Natural killer cell treated with Interleukin-12 subunit alpha and Interleukin-12 subunit beta and Interleukin-15 and Interleukin-18, amount 100 ng/mL, for 72 hours (primary cell): ENCODE measurements around the gene VPS50. TPM values are rescaled to one million over a fixed set of nuclear protein-coding genes. Genes with fewer than 3 reads are reported as not detected.

ENCODE experiments used
- ATAC-seq, 2 donors: fragments of 150-1000 bp; cut with Tn5 transposase in 1 of 2; sonication (Bioruptor Pico), chemical (Tn5 transposase) in 1 of 2; 2 replicates each; pipeline ENCODE4 v1.10.0; 2021
- DNase-seq: peaks from one replicate; pipeline ENCODE4 v3.0.0; 2022; ENCODE audit warnings: low spot score
- H3K27ac Mint-ChIP-seq, 2 donors: 1 replicate in 1 of 2; 2 replicates in 1 of 2; pipeline ENCODE4 v1.8.0; 2022; ENCODE audit warnings: mixed read lengths in 2 of 2, mild to moderate bottlenecking in 1 of 2, moderate library complexity in 1 of 2
- H3K27me3 Mint-ChIP-seq, 2 donors: 1 replicate in 1 of 2; 2 replicates in 1 of 2; pipeline ENCODE4 v1.8.0; 2022; ENCODE audit warnings: mixed read lengths in 2 of 2
- H3K36me3 Mint-ChIP-seq: one replicate; pipeline ENCODE4 v1.8.0; 2022; ENCODE audit warnings: mixed read lengths
- H3K4me1 Mint-ChIP-seq, 2 donors: 1 replicate in 1 of 2; 2 replicates in 1 of 2; pipeline ENCODE4 v1.8.0; 2022; ENCODE audit warnings: low read depth in 2 of 2, mixed read lengths in 2 of 2, mild to moderate bottlenecking in 1 of 2
- H3K4me3 Mint-ChIP-seq: one replicate; pipeline ENCODE4 v1.8.0; 2022; ENCODE audit warnings: mixed read lengths
- H3K9me3 Mint-ChIP-seq: 2 replicates; pipeline ENCODE4 v1.8.0; 2022; ENCODE audit warnings: mixed read lengths
- total RNA-seq, 2 donors: library from RNA; stranded (reverse); gene quantifications; one replicate each; pipeline ENCODE4 v1.2.3, GENCODE V29; 2022

The VPS50 gene
- total RNA-seq, 2 donors from 2014 or later = 19.2 to 30.9 TPM

DNA sequence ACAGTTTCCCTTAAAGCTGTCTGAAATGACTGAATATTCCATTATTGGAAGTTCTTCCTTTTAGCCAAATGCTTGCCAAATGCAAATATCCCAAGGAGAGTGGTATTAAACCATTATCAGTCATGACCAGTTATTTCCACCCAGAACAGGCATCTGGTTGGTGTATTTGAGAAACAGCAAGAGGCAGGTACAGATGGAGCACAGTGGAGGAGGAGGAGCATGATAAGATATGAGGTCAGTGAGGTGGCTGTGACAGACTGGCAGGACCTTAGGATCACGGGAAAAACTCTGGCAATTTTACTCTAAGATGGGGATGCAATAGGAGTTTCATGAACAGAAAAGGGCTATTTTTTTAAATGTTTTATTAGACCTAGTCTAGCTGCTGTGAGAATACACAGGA, 12.3 kb upstream of the VPS50 start:
- H3K27ac Mint-ChIP-seq = no peak overlapping the region
- DNase-seq = no peak
- H3K27me3 Mint-ChIP-seq = peaks cover 8 to 19% of the 10 kb centered on the region in 2 donors
- no peak overlapping the region for H3K4me3 Mint-ChIP-seq
- H3K4me1 Mint-ChIP-seq = no peaks in the 10 kb centered on the region
- no peaks in the 10 kb centered on the region for H3K36me3 Mint-ChIP-seq
- no peak for ATAC-seq
- no peaks in the 10 kb centered on the region for H3K9me3 Mint-ChIP-seq

- ATAC-seq (no peak), DNase-seq (no peak)
- H3K36me3 Mint-ChIP-seq = no peaks in the 10 kb centered on the region
- H3K9me3 Mint-ChIP-seq = no peaks in the 10 kb centered on the region
- no peak within 1 kb of the TSS for H3K4me3 Mint-ChIP-seq
- peaks cover 0 to 5% of the 10 kb centered on the region in 2 donors for H3K4me1 Mint-ChIP-seq
- H3K27ac Mint-ChIP-seq = no peak within 1 kb of the TSS
- peaks cover 0 to 5% of the 10 kb centered on the region in 2 donors for H3K27me3 Mint-ChIP-seq
These were observed 5.9 kb upstream of the VPS50 start, which contains the start of gene HEPACAM2 for GRCh38 chr7:93226310-93226709. TSS of gene HEPACAM2 (minus strand) at chr7:93226469.

- Mint-ChIP-seq H3K27ac (no peak overlapping the region), H3K4me3 (no peak overlapping the region), H3K36me3 (no peaks in the 10 kb centered on the region), H3K9me3 (no peaks in the 10 kb centered on the region), H3K27me3 (peaks cover 0 to 5% of the 10 kb centered on the region in 2 donors), H3K4me1 (peaks cover 6 to 17% of the 10 kb centered on the region in 2 donors)
- peak; percentile 70 for DNase-seq
- ATAC-seq = no peak
These were observed 3.9 kb upstream of the VPS50 start for GRCh38 chr7:93228302-93228701.

DNA sequence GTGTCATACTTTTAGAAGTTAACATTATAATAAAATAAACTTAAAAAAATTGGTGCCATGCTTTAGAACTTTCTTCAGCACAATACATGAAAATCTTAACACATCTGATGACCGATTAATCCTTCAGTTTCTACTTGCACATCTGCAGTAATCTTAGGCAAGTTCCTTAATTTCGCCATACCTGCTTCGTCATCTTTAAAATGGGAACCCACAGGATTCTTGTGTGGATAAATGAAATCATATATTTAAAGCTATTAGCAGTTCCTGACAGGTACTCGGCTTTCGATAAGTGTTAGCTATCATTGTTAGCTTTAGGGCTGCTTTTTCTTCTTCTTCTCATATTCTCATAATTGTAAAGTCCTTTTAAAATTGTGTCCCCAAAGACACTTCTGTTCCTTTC, 907 bp upstream of the VPS50 start:
- DNase-seq (no peak), ATAC-seq (no peak)
- Mint-ChIP-seq H3K9me3 (no peaks in the 10 kb centered on the region), H3K27ac (peak overlapping the region; percentile 90 to 98), H3K27me3 (peaks cover 0 to 3% of the 10 kb centered on the region in 2 donors), H3K4me3 (peak overlapping the region; percentile 99), H3K4me1 (peaks cover 6 to 17% of the 10 kb centered on the region in 2 donors), H3K36me3 (no peaks in the 10 kb centered on the region)

DNA sequence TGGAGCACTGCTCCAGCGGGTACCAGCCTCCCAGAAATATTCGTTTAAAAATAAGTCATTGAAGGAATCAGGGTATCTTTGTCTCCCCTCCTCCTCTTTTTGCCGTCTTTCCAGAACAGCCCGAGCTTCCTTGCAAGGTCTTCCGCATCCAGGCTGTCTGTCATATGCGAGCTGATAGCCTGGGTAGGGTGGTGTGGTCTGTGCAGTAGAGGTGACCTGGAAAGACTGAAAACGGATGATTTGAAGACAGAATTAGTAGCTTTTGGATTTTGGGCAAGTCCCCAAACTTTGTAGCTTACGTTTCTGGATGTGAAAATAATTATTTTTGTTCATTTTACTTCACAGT, 480 bp downstream of the VPS50 start:
- Mint-ChIP-seq H3K36me3 (no peaks in the 10 kb centered on the region), H3K27ac (peak overlapping the region; percentile 90 to 98), H3K27me3 (no peaks in the 10 kb centered on the region), H3K4me1 (peaks cover 6 to 17% of the 10 kb centered on the region in 2 donors), H3K9me3 (no peaks in the 10 kb centered on the region), H3K4me3 (peak overlapping the region; percentile 99)
- DNase-seq = no peak
- ATAC-seq = no peak

DNA sequence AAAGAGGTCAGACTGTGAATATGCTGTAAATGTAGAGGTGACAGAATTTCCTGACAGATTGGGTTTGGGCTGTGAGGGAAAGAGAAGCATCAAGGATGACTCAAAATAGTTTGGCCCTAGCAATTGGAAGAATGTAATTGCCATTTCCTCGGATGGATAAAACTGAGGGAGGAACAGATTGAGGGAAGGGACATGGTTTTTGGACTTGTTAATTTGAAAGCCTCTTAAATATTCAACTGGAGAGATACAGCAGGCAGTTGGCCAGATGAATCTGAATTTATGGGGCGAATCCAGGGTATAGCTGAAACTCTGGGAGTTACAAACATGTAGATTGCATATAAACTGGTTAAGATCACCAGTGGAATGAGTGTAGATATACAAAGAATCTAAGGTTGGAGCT, 3.4 kb downstream of the VPS50 start:
- H3K27me3 Mint-ChIP-seq = no peaks in the 10 kb centered on the region
- H3K9me3 Mint-ChIP-seq = no peaks in the 10 kb centered on the region
- H3K36me3 Mint-ChIP-seq = no peaks in the 10 kb centered on the region
- no peak overlapping the region for H3K4me3 Mint-ChIP-seq
- DNase-seq (no peak), ATAC-seq (no peak)
- H3K4me1 Mint-ChIP-seq = peaks cover 9 to 19% of the 10 kb centered on the region in 2 donors
- H3K27ac Mint-ChIP-seq = no peak overlapping the region

DNA sequence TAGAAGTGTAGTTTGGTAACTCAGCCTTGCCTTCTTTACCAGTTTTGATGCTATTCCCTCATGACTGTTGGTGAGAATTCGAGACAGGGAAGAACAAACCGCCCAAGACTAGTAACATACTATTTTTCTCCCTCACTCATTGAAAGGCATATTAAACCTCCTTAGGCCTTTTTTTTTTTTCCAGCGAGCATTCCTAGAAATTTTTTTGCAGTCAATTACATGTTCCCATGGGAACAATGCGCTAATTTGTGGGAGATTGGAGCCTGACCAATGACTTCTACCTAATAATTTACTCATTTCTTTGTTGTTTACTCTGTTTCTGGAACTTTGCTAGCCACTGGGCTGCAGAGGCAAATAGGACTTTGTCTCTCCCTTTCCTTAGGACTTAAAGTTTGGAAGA, 6.0 kb downstream of the VPS50 start:
- H3K36me3 Mint-ChIP-seq = no peaks in the 10 kb centered on the region
- H3K4me1 Mint-ChIP-seq = peaks cover 2 to 8% of the 10 kb centered on the region in 2 donors
- ATAC-seq = no peak
- no peaks in the 10 kb centered on the region for H3K27me3 Mint-ChIP-seq
- no peak for DNase-seq
- H3K9me3 Mint-ChIP-seq = no peaks in the 10 kb centered on the region
- no peak overlapping the region for H3K27ac Mint-ChIP-seq
- no peak overlapping the region for H3K4me3 Mint-ChIP-seq

- H3K27ac Mint-ChIP-seq = no peak overlapping the region
- ATAC-seq = no peak
- H3K4me1 Mint-ChIP-seq = peaks cover 2 to 8% of the 10 kb centered on the region in 2 donors
- no peak for DNase-seq
- H3K9me3 Mint-ChIP-seq = no peaks in the 10 kb centered on the region
- no peak overlapping the region for H3K4me3 Mint-ChIP-seq
- H3K27me3 Mint-ChIP-seq = no peaks in the 10 kb centered on the region
- H3K36me3 Mint-ChIP-seq = no peaks in the 10 kb centered on the region
These were observed 6.6 kb downstream of the VPS50 start for GRCh38 chr7:93238748-93239147.

- no peak overlapping the region for H3K4me3 Mint-ChIP-seq
- H3K4me1 Mint-ChIP-seq = peaks cover 2 to 11% of the 10 kb centered on the region in 2 donors
- DNase-seq = no peak
- no peaks in the 10 kb centered on the region for H3K9me3 Mint-ChIP-seq
- no peaks in the 10 kb centered on the region for H3K36me3 Mint-ChIP-seq
- H3K27ac Mint-ChIP-seq = no peak overlapping the region
- H3K27me3 Mint-ChIP-seq = no peaks in the 10 kb centered on the region
- ATAC-seq = no peak
These were observed 7.7 kb downstream of the VPS50 start for GRCh38 chr7:93239824-93240223.

- H3K27me3 Mint-ChIP-seq = no peaks in the 10 kb centered on the region
These were observed 9.9 kb downstream of the VPS50 start for GRCh38 chr7:93242106-93242505.

DNA sequence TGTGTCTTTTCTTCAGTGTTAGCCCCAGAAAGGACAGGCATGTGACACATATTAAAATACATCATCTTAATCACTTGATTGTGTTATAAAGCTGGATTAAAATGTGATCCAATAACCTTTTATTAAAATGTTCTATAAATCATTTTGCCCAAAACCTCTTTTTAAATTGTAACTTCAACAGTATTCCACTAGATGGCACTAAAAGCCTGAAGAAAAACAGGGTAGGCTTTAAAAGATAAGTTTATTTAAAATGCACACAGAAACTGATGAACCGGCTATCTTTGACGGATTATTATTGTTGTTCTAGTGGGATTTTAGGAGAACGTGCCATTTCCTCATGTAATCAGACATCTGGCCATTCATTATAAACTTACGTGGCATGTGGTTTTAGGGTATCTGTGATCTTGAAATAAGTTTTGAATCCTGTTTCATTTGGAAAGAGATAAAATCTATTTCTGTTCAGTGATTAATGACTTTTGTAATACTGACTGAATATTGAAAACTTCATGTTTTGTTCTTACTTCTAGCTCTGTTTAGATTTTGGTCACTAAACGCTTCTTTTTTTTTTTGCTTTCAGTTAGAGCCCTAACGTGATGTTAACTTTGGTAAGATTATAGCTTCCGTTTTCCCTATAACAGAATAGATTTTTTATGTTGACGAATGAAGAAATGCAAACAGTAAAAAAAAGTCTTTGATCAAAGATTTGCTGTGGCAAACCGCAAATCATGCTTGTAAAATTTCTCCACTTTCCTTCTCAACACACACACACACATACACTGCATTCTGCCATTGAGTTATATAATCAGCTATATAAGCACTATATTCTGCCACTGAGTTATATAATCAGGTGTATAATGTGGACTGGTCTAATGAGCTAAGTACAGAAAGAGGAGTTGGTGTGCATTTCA, 13.6 kb downstream of the VPS50 start:
- H3K4me3 Mint-ChIP-seq = peak overlapping the region; percentile 34
- H3K27me3 Mint-ChIP-seq = no peaks in the 10 kb centered on the region
- peaks cover 0 to 8% of the 10 kb centered on the region in 2 donors for H3K4me1 Mint-ChIP-seq
- H3K36me3 Mint-ChIP-seq = no peaks in the 10 kb centered on the region
- ATAC-seq (no peak), DNase-seq (no peak)
- H3K27ac Mint-ChIP-seq = no peak overlapping the region
- H3K9me3 Mint-ChIP-seq = no peaks in the 10 kb centered on the region

More at GRCh38 chr7:93242106-93242505, 9.9 kb downstream of the VPS50 start:
- DNase-seq (no peak), ATAC-seq (no peak)
- H3K36me3 Mint-ChIP-seq = no peaks in the 10 kb centered on the region
- H3K27ac Mint-ChIP-seq = no peak overlapping the region
- H3K4me3 Mint-ChIP-seq = no peak overlapping the region
- peaks cover 2 to 16% of the 10 kb centered on the region in 2 donors for H3K4me1 Mint-ChIP-seq
- no peaks in the 10 kb centered on the region for H3K9me3 Mint-ChIP-seq

DNA sequence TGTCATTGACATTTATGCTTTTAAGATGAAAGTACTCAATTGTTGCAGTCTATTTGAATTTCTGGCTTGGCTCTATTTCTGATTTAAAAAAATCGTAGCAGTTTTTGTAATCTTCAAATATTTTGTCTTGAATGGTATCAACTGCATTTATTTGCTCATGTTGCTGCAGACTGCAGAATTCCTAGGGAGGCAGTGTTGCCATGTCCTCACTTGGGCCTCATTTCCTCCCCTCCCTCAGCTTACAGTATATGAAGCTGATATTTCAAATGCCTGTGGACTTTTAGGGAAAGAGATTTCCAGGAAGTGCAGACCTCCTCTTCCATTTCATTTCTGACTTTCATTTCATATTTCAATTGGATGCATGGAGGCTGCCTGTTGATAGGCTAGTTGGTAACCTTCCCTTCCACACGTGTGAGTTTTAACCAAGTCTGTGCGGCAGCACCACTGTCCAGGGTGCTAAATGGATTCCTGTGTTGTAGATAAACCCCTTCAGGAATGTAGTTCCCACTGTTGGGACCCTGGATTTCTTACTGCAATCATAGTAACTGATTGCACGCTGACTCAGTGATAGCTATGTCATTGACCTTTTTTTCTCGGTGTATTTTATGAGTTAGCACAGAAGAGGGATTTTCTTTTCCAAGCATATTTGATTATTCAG, 17.5 kb downstream of the VPS50 start:
- Mint-ChIP-seq H3K9me3 (no peaks in the 10 kb centered on the region), H3K4me1 (peaks cover under 1 to 7% of the 10 kb centered on the region in 2 donors), H3K36me3 (no peaks in the 10 kb centered on the region), H3K27ac (no peak overlapping the region), H3K27me3 (no peaks in the 10 kb centered on the region), H3K4me3 (no peak overlapping the region)
- no peak for DNase-seq
- ATAC-seq = no peak

GRCh38 chr7:93258661-93259060, 26.5 kb downstream of the VPS50 start:
- H3K4me1 Mint-ChIP-seq = peaks cover 0 to 3% of the 10 kb centered on the region in 2 donors

GRCh38 chr7:93262535-93262934, 30.4 kb downstream of the VPS50 start:
- Mint-ChIP-seq H3K9me3 (no peaks in the 10 kb centered on the region), H3K27me3 (no peaks in the 10 kb centered on the region), H3K4me1 (no peaks in the 10 kb centered on the region), H3K36me3 (peaks cover 5% of the 10 kb centered on the region), H3K27ac (no peak overlapping the region), H3K4me3 (no peak overlapping the region)
- DNase-seq (no peak), ATAC-seq (no peak)

More at GRCh38 chr7:93258661-93259060, 26.5 kb downstream of the VPS50 start:
- no peak overlapping the region for H3K4me3 Mint-ChIP-seq
- ATAC-seq = no peak
- peaks cover 5% of the 10 kb centered on the region for H3K36me3 Mint-ChIP-seq
- H3K9me3 Mint-ChIP-seq = no peaks in the 10 kb centered on the region
- no peak for DNase-seq
- H3K27ac Mint-ChIP-seq = no peak overlapping the region
- H3K27me3 Mint-ChIP-seq = no peaks in the 10 kb centered on the region
